Right lobe of liver (tissue), 4 donors: ENCODE measurements around the gene RGS3.

Experiments used
- CTCF ChIP-seq, 4 donors: fragments of 200-600 bp in 3 of 4; fragments of 450-650 bp in 1 of 4; IDR thresholded peaks; one replicate each; pipeline versions ENCODE4 v1.5.1 to v1.8.0; 2016 to 2022; ENCODE audit warnings: antibody characterized with exemption in 4 of 4, mild to moderate bottlenecking in 2 of 4
- POLR2A ChIP-seq: fragments of 450-650 bp; IDR thresholded peaks from one replicate; pipeline ENCODE4 v1.6.1; 2017; ENCODE audit warnings: antibody characterized with exemption, mild to moderate bottlenecking
- donor health status: DM: no; HTN: no; CAD: no.
- donor health status: DM: no; HTN: no; CAD: no.
- donor health status: DM: no; HTN: yes; CAD: no.

- TF ChIP-seq CTCF (IDR thresholded peaks at IDR 0.05) (no peak), POLR2A (no peak)
These were observed 38.5 kb upstream of the RGS3 start for GRCh38 chr9:113425072-113425471.
